GM23338 (cell line): ENCODE results near the gene ULK4.

Experiments
- CREB1 ChIP-seq: fragments of 250-450 bp; sonication (Bioruptor Pico); IDR thresholded peaks from 2 replicates; pipeline ENCODE4 v1.5.0; 2020; ENCODE audit warnings: low read depth, mild to moderate bottlenecking, moderate library complexity
- ETS1 ChIP-seq: IDR thresholded peaks from 2 replicates; pipeline ENCODE4 v1.6.1; 2016; ENCODE audit warnings: antibody characterized with exemption
- EZH2 ChIP-seq: fragments of 200-600 bp; sonication (generic); IDR thresholded peaks from one replicate; pipeline ENCODE4 v1.8.0; 2017; ENCODE audit warnings: antibody characterized with exemption, mild to moderate bottlenecking, low read depth; ENCODE audit not compliant: unreplicated experiment
- EZH2phosphoT487 ChIP-seq: fragments of 200-600 bp; sonication (generic); IDR thresholded peaks from one replicate; pipeline ENCODE4 v1.8.1; 2018; ENCODE audit warnings: antibody characterized with exemption; ENCODE audit not compliant: unreplicated experiment
- JUNB ChIP-seq: IDR thresholded peaks from one replicate; pipeline ENCODE4 v1.6.1; 2016; ENCODE audit warnings: antibody characterized with exemption; ENCODE audit not compliant: unreplicated experiment
- NANOG ChIP-seq: IDR thresholded peaks from 2 replicates; pipeline ENCODE4 v1.6.1; 2016; ENCODE audit warnings: antibody characterized with exemption, borderline replicate concordance
- POLR2AphosphoS5 ChIP-seq: IDR thresholded peaks from 2 replicates; pipeline ENCODE4 v1.6.1; 2016; ENCODE audit warnings: antibody characterized with exemption, low read depth
- REST ChIP-seq: IDR thresholded peaks from one replicate; pipeline ENCODE4 v1.6.1; 2018; ENCODE audit warnings: antibody characterized with exemption; ENCODE audit not compliant: unreplicated experiment
- STAT1 ChIP-seq: IDR thresholded peaks from one replicate; pipeline ENCODE4 v1.6.1; 2016; ENCODE audit warnings: antibody characterized with exemption; ENCODE audit not compliant: unreplicated experiment
- TF ChIP-seq, protein P1 (sequence below), 2 experiments: fragments of 200-600 bp in 1 of 2; sonication (generic) in 1 of 2; conservative IDR thresholded peaks; 2 replicates each; pipeline versions ENCODE4 v1.5.1 to v1.6.1; 2016 to 2017; ENCODE audit warnings: antibody characterized with exemption in 2 of 2, low read depth in 2 of 2, mild to moderate bottlenecking in 2 of 2, moderate library complexity in 1 of 2

DNA sequence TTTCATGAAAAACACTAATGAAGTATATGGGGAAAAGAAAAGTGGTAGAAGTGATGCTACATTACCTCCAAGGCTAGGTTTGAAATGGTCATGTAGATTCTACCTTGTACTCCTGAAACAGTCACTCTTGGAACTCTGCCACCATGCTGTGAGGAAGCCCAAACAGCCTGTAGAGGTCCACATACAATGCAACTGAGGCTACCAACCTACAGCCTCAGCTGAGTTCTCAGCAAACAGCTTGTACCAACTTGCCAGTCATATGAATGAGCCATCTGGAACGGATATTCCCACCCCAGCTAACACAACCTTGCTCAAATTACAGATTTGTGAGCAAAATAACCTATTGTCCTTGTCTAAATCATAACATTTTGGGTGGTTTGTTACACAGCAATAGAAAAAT is 193.5 kb downstream of the ULK4 start:
- TF ChIP-seq, protein P1, sequence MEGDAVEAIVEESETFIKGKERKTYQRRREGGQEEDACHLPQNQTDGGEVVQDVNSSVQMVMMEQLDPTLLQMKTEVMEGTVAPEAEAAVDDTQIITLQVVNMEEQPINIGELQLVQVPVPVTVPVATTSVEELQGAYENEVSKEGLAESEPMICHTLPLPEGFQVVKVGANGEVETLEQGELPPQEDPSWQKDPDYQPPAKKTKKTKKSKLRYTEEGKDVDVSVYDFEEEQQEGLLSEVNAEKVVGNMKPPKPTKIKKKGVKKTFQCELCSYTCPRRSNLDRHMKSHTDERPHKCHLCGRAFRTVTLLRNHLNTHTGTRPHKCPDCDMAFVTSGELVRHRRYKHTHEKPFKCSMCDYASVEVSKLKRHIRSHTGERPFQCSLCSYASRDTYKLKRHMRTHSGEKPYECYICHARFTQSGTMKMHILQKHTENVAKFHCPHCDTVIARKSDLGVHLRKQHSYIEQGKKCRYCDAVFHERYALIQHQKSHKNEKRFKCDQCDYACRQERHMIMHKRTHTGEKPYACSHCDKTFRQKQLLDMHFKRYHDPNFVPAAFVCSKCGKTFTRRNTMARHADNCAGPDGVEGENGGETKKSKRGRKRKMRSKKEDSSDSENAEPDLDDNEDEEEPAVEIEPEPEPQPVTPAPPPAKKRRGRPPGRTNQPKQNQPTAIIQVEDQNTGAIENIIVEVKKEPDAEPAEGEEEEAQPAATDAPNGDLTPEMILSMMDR (conservative IDR thresholded peaks at IDR 0.05; ENCODE audit: low read depth in 2 of 2) = no peak
- TF ChIP-seq EZH2 = no peak
- TF ChIP-seq POLR2AphosphoS5 = no peak
- no peak for TF ChIP-seq CREB1
- TF ChIP-seq EZH2phosphoT487 = no peak
- no peak for TF ChIP-seq JUNB
- TF ChIP-seq REST = no peak
- TF ChIP-seq ETS1 = no peak
- TF ChIP-seq STAT1 = no peak
- no peak for TF ChIP-seq NANOG
